ENCODE measurements around the gene ADAM10.

ADAM10 gene

DNA sequence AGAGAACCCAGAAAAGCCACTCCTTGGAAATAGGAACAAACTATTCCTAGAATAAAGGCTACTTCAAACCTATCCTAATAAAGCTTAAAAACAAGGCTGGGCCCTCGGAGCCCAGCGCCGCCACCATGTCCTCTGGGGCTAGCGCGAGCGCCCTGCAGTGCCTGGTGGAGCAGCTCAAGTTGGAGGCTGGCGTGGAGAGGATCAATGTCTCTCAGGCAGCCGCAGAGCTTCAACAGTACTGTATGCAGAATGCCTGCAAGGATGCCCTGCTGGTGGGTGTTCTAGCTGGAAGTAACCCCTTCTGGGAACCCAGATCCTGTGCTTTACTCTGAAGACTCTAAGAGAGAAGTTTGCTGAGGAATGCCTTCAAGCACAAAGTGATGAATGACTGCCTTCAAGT lies 63.2 kb downstream of the ADAM10 start:
- Histone ChIP-seq H3K4me3 (ENCODE audit: low read depth, low read length) (no peak overlapping the region), H3K27ac (ENCODE audit: extremely low read depth, low read depth, low read length) (no peak overlapping the region), H3K9me3 (ENCODE audit: control insufficient read depth, insufficient read depth, low read depth, low read length) (no peaks in the 10 kb centered on the region), H3K36me3 (ENCODE audit: control insufficient read depth in 2 of 2, insufficient read depth in 1 of 2, low read length in 2 of 2) (no peaks in the 10 kb centered on the region), H3K4me1 (ENCODE audit: control insufficient read depth, insufficient read depth, low read length) (0 out of 2 replicates have a peak, but pooled peaks cover 4% of the 10 kb centered on the region)
- POLR2A ChIA-PET: no interaction called here
- CTCF ChIA-PET: no interaction called here
- TF ChIP-seq, protein P1, sequence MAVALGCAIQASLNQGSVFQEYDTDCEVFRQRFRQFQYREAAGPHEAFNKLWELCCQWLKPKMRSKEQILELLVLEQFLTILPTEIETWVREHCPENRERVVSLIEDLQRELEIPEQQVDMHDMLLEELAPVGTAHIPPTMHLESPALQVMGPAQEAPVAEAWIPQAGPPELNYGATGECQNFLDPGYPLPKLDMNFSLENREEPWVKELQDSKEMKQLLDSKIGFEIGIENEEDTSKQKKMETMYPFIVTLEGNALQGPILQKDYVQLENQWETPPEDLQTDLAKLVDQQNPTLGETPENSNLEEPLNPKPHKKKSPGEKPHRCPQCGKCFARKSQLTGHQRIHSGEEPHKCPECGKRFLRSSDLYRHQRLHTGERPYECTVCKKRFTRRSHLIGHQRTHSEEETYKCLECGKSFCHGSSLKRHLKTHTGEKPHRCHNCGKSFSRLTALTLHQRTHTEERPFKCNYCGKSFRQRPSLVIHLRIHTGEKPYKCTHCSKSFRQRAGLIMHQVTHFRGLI (tag by site-specific recombination; IDR thresholded peaks at IDR 0.05): no peak
- TF ChIP-seq ZNF792 (tag by site-specific recombination; IDR thresholded peaks at IDR 0.05) (no peak), ZNF341 (tag by site-specific recombination; IDR thresholded peaks at IDR 0.05; ENCODE audit: low read depth) (no peak), ZNF623 (tag by site-specific recombination; IDR thresholded peaks at IDR 0.05) (no peak), ZNF791 (tag by site-specific recombination; IDR thresholded peaks at IDR 0.05) (no peak), ZNF175 (tag by site-specific recombination; IDR thresholded peaks at IDR 0.05) (no peak), ZNF473 (tag by site-specific recombination; IDR thresholded peaks at IDR 0.05) (no peak), ZNF510 (tag by site-specific recombination; IDR thresholded peaks at IDR 0.05; ENCODE audit: insufficient replicate concordance) (no peak), ZNF624 (tag by site-specific recombination; IDR thresholded peaks at IDR 0.05) (no peak)
- TF ChIP-seq, protein P2, sequence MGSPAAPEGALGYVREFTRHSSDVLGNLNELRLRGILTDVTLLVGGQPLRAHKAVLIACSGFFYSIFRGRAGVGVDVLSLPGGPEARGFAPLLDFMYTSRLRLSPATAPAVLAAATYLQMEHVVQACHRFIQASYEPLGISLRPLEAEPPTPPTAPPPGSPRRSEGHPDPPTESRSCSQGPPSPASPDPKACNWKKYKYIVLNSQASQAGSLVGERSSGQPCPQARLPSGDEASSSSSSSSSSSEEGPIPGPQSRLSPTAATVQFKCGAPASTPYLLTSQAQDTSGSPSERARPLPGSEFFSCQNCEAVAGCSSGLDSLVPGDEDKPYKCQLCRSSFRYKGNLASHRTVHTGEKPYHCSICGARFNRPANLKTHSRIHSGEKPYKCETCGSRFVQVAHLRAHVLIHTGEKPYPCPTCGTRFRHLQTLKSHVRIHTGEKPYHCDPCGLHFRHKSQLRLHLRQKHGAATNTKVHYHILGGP (tag by site-specific recombination; IDR thresholded peaks at IDR 0.05): no peak
- TF ChIP-seq, protein P3, sequence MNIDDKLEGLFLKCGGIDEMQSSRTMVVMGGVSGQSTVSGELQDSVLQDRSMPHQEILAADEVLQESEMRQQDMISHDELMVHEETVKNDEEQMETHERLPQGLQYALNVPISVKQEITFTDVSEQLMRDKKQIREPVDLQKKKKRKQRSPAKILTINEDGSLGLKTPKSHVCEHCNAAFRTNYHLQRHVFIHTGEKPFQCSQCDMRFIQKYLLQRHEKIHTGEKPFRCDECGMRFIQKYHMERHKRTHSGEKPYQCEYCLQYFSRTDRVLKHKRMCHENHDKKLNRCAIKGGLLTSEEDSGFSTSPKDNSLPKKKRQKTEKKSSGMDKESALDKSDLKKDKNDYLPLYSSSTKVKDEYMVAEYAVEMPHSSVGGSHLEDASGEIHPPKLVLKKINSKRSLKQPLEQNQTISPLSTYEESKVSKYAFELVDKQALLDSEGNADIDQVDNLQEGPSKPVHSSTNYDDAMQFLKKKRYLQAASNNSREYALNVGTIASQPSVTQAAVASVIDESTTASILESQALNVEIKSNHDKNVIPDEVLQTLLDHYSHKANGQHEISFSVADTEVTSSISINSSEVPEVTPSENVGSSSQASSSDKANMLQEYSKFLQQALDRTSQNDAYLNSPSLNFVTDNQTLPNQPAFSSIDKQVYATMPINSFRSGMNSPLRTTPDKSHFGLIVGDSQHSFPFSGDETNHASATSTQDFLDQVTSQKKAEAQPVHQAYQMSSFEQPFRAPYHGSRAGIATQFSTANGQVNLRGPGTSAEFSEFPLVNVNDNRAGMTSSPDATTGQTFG (tag by site-specific recombination; IDR thresholded peaks at IDR 0.05; ENCODE audit: borderline replicate concordance): no peak
- TF ChIP-seq, protein P4, sequence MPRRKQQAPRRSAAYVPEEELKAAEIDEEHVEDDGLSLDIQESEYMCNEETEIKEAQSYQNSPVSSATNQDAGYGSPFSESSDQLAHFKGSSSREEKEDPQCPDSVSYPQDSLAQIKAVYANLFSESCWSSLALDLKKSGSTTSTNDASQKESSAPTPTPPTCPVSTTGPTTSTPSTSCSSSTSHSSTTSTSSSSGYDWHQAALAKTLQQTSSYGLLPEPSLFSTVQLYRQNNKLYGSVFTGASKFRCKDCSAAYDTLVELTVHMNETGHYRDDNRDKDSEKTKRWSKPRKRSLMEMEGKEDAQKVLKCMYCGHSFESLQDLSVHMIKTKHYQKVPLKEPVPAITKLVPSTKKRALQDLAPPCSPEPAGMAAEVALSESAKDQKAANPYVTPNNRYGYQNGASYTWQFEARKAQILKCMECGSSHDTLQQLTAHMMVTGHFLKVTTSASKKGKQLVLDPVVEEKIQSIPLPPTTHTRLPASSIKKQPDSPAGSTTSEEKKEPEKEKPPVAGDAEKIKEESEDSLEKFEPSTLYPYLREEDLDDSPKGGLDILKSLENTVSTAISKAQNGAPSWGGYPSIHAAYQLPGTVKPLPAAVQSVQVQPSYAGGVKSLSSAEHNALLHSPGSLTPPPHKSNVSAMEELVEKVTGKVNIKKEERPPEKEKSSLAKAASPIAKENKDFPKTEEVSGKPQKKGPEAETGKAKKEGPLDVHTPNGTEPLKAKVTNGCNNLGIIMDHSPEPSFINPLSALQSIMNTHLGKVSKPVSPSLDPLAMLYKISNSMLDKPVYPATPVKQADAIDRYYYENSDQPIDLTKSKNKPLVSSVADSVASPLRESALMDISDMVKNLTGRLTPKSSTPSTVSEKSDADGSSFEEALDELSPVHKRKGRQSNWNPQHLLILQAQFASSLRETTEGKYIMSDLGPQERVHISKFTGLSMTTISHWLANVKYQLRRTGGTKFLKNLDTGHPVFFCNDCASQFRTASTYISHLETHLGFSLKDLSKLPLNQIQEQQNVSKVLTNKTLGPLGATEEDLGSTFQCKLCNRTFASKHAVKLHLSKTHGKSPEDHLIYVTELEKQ (tag by site-specific recombination; IDR thresholded peaks at IDR 0.05; ENCODE audit: borderline replicate concordance): no peak

DNA sequence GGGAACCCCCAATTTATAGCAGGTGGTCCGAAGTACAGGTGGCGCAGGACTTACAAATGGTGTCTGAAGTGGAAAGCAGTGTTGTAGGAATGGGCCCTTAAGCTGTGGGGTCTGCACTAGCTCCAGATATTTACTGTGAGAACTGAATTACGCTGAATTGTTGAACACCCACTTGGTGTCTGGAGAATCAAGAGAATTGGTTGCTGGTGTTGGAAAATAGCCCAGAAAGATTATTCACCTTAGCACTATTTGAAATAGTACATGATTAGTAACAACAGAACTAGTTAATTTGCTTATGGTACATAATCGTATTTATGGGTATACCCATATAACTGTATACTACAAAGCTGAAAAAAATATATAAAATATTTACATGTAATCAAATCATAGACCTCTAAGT lies 64.8 kb downstream of the ADAM10 start:
- POLR2A ChIA-PET: no interaction called here
- TF ChIP-seq KLF16 (tag by site-specific recombination; IDR thresholded peaks at IDR 0.05): no peak
- TF ChIP-seq ZNF560 (tag by site-specific recombination; IDR thresholded peaks at IDR 0.05; ENCODE audit: borderline replicate concordance): no peak
- no peak for TF ChIP-seq ZNF223 (tag by site-specific recombination; IDR thresholded peaks at IDR 0.05)
- TF ChIP-seq, protein P5, sequence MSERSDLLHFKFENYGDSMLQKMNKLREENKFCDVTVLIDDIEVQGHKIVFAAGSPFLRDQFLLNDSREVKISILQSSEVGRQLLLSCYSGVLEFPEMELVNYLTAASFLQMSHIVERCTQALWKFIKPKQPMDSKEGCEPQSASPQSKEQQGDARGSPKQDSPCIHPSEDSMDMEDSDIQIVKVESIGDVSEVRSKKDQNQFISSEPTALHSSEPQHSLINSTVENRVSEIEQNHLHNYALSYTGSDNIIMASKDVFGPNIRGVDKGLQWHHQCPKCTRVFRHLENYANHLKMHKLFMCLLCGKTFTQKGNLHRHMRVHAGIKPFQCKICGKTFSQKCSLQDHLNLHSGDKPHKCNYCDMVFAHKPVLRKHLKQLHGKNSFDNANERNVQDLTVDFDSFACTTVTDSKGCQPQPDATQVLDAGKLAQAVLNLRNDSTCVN (tag by site-specific recombination; optimal IDR thresholded peaks at IDR 0.05): no peak
- Histone ChIP-seq H3K4me3 (ENCODE audit: low read depth, low read length) (no peak overlapping the region), H3K27ac (ENCODE audit: extremely low read depth, low read depth, low read length) (no peak overlapping the region), H3K36me3 (ENCODE audit: control insufficient read depth in 2 of 2, insufficient read depth in 1 of 2, low read length in 2 of 2) (no peaks in the 10 kb centered on the region; a peak in 1 of 3 replicates), H3K4me1 (ENCODE audit: control insufficient read depth, insufficient read depth, low read length) (0 out of 2 replicates have a peak, but pooled peaks cover 4% of the 10 kb centered on the region), H3K9me3 (ENCODE audit: control insufficient read depth, insufficient read depth, low read depth, low read length) (no peaks in the 10 kb centered on the region)
- CTCF ChIA-PET: no interaction called here

Measured in HEK293 (cell line).